GM18867 (cell line): ENCODE data around the gene SYNPO2L.
"Not testable (repeated sequence)": the region's sequence is repeated elsewhere in the genome, so short reads cannot be mapped to it uniquely, and the experiment has no call there.

ENCODE experiments used
- ATAC-seq: cut with Tn5 transposase; IDR thresholded peaks from one replicate; pipeline ENCODE4 v1.9.1; 2021; ENCODE audit warnings: mild to moderate bottlenecking, moderate library complexity; ENCODE audit not compliant: unreplicated experiment

SYNPO2L gene, protein sequence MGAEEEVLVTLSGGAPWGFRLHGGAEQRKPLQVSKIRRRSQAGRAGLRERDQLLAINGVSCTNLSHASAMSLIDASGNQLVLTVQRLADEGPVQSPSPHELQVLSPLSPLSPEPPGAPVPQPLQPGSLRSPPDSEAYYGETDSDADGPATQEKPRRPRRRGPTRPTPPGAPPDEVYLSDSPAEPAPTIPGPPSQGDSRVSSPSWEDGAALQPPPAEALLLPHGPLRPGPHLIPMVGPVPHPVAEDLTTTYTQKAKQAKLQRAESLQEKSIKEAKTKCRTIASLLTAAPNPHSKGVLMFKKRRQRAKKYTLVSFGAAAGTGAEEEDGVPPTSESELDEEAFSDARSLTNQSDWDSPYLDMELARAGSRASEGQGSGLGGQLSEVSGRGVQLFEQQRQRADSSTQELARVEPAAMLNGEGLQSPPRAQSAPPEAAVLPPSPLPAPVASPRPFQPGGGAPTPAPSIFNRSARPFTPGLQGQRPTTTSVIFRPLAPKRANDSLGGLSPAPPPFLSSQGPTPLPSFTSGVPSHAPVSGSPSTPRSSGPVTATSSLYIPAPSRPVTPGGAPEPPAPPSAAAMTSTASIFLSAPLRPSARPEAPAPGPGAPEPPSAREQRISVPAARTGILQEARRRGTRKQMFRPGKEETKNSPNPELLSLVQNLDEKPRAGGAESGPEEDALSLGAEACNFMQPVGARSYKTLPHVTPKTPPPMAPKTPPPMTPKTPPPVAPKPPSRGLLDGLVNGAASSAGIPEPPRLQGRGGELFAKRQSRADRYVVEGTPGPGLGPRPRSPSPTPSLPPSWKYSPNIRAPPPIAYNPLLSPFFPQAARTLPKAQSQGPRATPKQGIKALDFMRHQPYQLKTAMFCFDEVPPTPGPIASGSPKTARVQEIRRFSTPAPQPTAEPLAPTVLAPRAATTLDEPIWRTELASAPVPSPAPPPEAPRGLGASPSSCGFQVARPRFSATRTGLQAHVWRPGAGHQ

GRCh38 chr10:73655990-73656298 lies at the start of gene SYNPO2L:
SYNPO2L (minus strand) TSS chr10:73656029; CDS start chr10:73655922, 107 bp downstream.
- no peak for ATAC-seq

DNA sequence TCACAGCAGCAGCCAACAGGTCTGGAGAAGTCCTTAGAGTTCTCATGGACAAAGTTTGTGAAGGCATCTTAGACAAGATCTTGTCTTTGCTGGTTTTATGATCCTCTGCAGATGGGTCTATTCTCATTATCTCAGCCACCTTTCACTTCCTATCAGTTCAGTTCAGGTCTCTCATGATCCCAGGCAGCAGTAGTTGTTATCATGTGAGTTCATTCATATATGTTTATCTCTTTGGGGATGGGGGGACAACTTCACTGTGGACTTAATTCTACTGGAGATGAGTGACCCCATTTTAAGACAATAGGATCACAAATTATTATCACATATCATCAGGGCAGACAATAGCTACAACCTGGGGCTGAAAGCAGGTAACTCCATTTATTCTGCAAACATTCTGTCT lies 48.1 kb upstream of the SYNPO2L start:
- ATAC-seq: not testable (repeated sequence)

DNA sequence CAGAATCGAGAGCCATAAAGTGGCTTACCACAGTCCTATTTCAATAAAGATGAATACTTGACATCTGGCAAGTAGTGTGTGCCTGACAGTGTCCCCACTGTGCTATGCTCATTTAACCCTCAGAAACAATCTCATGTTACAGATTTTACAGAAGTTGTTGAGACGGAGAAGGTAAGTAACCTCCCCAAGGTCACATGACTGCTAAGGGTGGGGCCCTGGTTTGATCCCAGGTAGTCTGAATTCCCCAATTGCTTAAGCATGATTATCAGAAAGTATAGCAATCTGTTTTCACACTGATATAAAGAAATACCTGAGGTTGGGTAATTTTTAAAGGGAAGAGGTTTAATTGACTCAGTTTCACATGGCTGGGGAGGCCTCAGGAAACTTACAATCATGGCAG lies 43.0 kb upstream of the SYNPO2L start:
- not testable (repeated sequence) for ATAC-seq

DNA sequence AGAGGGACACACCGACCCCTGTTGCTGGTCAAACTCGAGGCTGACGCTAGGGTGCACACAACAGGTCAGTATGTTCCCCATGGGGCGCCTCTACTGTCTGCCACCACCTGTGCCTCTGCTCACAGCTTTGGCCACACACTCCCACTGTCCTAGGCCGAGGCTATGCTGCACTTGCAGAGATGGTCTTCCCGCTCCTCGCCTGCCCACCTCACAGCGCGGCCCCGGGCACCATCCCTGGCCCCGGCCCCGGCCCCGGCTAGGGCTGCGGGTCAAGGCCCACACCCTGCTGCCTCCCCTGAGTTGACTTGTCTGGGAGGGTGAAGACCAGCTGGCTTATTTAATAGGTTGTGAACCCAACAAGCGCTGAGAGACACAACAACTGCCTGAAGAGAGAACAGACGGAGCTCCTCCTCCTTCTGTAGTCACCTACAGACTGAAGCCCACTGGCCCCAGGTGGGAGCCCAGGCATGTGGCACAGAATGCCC lies 41.9 kb upstream of the SYNPO2L start, which contains the start of gene AGAP5:
Gene AGAP5, minus strand, starts transcription at position 435 of the 485 bp plus-strand sequence. Its CDS starts 354 bp downstream, at position 81.
- ATAC-seq: not testable (repeated sequence)

DNA sequence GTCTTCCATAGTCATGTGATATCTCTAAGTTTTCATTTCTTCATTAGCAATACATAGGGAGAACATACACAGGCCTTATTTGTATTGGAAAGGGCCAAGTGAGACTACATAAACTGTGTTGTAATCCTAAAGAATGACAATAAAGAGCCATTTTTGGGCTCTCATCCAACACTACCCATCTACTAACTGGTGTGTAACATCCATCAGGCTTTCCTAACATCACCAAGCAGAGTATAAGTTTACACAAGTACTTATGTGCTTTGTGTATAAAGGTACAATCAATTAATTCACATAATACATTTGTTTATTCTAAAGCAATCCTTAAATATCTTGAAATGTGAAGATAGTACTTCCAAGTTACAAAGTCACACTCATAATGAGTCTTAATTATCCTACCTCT lies 39.5 kb upstream of the SYNPO2L start:
- ATAC-seq: not testable (repeated sequence)

GRCh38 chr10:73690755-73691154 lies 34.9 kb upstream of the SYNPO2L start:
- not testable (repeated sequence) for ATAC-seq

GRCh38 chr10:73689596-73689995 lies 33.8 kb upstream of the SYNPO2L start:
- ATAC-seq: not testable (repeated sequence)

- not testable (repeated sequence) for ATAC-seq
Measured at GRCh38 chr10:73687641-73688040, 31.8 kb upstream of the SYNPO2L start.

DNA sequence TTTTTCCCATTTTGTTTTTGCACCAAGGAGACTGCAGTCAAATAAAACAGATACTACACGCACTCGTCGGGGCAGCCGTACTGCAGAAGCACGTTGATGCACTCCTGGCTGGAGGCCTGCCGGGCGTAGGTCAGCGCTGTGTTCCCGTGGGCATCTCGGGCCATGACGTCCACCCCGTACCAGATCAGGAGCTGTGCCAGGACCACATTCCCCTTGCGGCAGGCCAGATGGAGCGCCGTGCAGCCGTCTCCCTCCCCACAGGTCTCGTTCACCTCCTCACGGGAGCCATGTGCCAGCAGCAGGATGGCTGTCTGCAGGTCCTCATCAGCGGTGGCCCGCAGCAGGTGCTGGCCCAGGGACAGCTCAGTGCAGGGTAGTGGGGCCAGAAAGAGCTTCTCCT lies 18.7 kb upstream of the SYNPO2L start:
- not testable (repeated sequence) for ATAC-seq

DNA sequence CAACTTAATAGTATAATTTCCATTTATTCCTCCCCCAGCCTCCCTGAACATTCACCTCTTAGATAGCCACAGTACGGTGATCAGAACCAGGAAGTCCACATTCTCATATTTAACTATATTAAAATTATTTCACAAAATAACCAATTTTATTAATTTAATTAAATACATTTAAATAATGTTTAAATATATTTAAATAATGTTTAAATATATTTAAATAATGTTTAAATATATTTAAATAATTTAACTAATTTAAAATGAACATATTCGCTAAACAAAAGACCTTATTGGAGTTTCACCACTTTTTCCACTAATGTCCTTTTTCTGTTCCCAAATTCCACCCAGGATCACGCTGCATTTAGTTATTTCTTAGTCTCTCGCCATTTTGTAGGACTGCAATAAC lies 12.5 kb upstream of the SYNPO2L start:
- ATAC-seq: not testable (repeated sequence)

- ATAC-seq: not testable (repeated sequence)
Measured at GRCh38 chr10:73666153-73666809, 10.5 kb upstream of the SYNPO2L start.

GRCh38 chr10:73665581-73665980 lies 9.8 kb upstream of the SYNPO2L start:
- not testable (repeated sequence) for ATAC-seq

GRCh38 chr10:73664156-73665040 lies 8.6 kb upstream of the SYNPO2L start:
- not testable (repeated sequence) for ATAC-seq

GRCh38 chr10:73663621-73664020 lies 7.8 kb upstream of the SYNPO2L start:
- ATAC-seq: not testable (repeated sequence)

GRCh38 chr10:73662705-73663104 lies 6.9 kb upstream of the SYNPO2L start:
- ATAC-seq: not testable (repeated sequence)

GRCh38 chr10:73655257-73655989 lies 406 bp downstream of the SYNPO2L start:
- ATAC-seq: no peak

DNA sequence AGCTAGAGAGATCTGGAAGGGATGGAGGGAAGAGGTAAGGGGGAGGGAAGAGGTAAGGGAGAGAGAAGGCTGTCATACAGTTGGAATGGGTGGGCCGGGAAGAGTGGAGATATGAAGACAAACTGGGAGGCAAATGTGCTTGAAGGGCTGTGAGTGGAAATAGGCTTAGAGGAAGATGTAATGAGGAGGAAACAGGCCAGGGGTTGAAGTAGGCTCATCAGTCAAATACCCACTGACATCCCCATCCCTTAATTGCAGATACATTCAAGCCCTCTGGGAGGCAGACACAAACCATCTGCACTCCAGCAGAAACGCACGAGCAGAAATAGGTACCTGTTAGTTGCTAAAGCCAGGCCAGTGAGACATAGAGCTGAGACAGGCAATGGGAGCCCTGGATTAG lies 2.1 kb downstream of the SYNPO2L start:
- no peak for ATAC-seq

DNA sequence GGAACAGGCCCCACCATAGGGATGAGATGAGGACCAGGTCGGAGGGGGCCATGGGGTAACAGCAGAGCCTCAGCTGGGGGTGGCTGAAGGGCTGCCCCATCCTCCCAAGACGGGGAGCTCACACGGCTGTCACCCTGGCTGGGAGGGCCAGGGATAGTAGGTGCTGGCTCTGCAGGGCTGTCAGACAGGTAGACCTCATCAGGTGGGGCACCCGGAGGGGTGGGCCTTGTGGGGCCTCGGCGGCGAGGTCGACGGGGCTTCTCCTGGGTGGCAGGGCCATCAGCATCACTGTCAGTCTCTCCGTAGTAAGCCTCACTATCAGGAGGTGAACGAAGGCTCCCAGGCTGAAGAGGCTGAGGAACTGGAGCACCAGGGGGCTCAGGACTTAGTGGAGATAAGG lies 2.6 kb downstream of the SYNPO2L start:
- no peak for ATAC-seq
